ENCODE data around the gene SNED1.

Gene SNED1

GRCh38 chr2:241007111-241007510 is 8.7 kb downstream of the SNED1 start:
- no peak for DNase-seq (ENCODE audit: insufficient read length, low spot score)
- no peak for FAIRE-seq
- TF ChIP-seq CTCF (IDR thresholded peaks at IDR 0.05; ENCODE audit: insufficient read depth, missing control alignments) = no peak

- DNase-seq (ENCODE audit: insufficient read length, low spot score) (no peak), FAIRE-seq (no peak)
- TF ChIP-seq CTCF (IDR thresholded peaks at IDR 0.05; ENCODE audit: insufficient read depth, missing control alignments) = no peak
These were observed 9.7 kb downstream of the SNED1 start for GRCh38 chr2:241007880-241008710.

- FAIRE-seq = no peak
- no peak for TF ChIP-seq CTCF (IDR thresholded peaks at IDR 0.05; ENCODE audit: insufficient read depth, missing control alignments)
- DNase-seq (ENCODE audit: insufficient read length, low spot score) = no peak
These were observed 10.3 kb downstream of the SNED1 start for GRCh38 chr2:241008711-241009121.

- no peak for FAIRE-seq
- no peak for TF ChIP-seq CTCF (IDR thresholded peaks at IDR 0.05; ENCODE audit: insufficient read depth, missing control alignments)
- DNase-seq (ENCODE audit: insufficient read length, low spot score) = no peak
These were observed 10.8 kb downstream of the SNED1 start for GRCh38 chr2:241009191-241009590.

- DNase-seq (ENCODE audit: insufficient read length, low spot score) = no peak
- no peak for TF ChIP-seq CTCF (IDR thresholded peaks at IDR 0.05; ENCODE audit: insufficient read depth, missing control alignments)
- no peak for FAIRE-seq
These were observed 11.4 kb downstream of the SNED1 start for GRCh38 chr2:241009601-241010530.

- no peak for FAIRE-seq
- no peak for DNase-seq (ENCODE audit: insufficient read length, low spot score)
- no peak for TF ChIP-seq CTCF (IDR thresholded peaks at IDR 0.05; ENCODE audit: insufficient read depth, missing control alignments)
These were observed 12.3 kb downstream of the SNED1 start for GRCh38 chr2:241010531-241011295.

Data from D721Med (cell line).